GM19328 (cell line): ENCODE measurements around the gene LPIN1.
A peak's percentile ranks its signal among the peaks of the same experiment; 100 is the strongest.

Source experiments
- ATAC-seq: cut with Tn5 transposase; IDR thresholded peaks from one replicate; pipeline ENCODE4 v1.9.1; 2021; ENCODE audit warnings: mild to moderate bottlenecking, moderate library complexity; ENCODE audit not compliant: unreplicated experiment

Gene LPIN1

GRCh38 chr2:11861044-11861443, 114.6 kb downstream of the LPIN1 start:
- ATAC-seq: no peak

DNA sequence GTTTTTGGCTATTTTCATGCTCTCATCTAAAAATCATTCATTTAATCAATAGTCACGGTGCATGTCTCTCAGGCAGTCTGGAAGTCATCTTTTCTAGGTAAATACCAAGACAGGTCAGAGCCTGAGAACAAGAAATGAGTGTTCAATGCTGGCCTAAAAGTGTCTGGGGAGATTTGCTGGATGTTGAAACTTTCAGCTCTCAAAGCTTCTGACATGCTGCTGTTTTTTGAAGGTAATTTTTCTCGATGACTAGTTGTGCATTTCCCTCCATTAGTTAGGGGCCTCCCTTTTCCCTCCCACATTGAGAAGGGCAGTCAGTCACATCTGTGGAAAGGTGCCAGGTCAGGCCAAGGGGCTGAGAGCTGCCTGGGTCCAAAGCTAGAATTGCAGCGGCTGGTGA, 115.6 kb downstream of the LPIN1 start:
- ATAC-seq: no peak

DNA sequence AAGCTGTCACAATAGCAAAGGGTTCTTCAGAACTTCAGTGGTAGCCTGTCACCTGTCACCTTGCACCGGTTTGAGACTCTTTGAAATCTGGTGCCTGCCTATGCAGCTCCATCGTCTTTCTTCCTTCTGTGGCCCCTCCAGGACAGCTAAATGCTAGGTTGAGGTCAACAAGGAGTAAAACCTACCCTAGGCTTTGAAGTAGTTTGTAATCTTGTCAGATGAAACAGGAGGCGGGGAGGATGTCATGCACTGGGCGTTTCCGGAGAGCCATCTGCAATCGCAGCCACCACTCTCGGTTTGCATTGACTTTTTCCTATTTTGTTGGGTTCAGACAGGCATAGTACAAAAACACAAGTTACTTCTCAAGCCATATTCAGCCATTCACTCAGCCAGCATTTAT, 116.7 kb downstream of the LPIN1 start:
- peak; percentile 38 for ATAC-seq

DNA sequence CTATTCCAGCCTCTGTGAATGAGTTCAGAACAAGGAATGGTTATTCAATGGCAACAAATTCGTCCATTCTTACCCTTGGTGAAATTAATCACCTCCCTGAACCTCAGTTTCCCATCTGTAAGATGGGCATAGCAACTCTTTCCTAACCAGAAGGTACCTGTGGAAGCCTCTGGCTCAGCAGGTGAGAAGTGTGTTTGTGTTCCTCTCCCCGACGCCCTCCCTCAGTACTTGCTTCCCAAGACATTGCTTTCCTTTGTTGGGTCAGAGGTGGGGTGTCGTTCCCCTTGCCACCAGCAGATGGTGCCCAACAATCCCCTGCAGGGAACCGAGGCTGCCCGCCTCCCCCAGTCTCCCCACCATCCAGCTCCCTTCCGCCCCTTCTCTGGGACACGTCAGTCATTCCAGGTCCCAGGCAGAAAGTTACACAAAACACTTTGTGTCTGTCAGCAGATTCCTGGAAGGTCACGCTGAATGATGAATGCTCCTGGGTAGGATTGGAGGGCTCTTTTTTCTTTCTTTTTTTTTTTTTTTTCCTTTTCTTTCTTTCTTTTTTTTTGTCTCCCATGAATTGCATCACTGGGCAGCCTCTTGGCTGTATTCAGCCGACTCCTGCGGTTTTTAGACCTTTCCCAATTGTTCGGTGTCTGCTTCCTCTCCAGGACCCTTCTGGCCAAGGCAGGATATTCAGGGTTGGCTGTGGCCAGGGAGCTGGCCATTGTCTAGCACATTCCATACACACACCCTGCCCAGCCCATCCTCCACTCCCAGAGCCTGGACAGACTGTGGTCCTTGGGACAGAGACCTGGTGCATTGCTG, 117.3 kb downstream of the LPIN1 start:
- ATAC-seq: peak; percentile 48

- no peak for ATAC-seq
Measured at GRCh38 chr2:11864724-11865123, 118.3 kb downstream of the LPIN1 start.

- ATAC-seq: no peak
Measured at GRCh38 chr2:11865378-11865777, 118.9 kb downstream of the LPIN1 start.

DNA sequence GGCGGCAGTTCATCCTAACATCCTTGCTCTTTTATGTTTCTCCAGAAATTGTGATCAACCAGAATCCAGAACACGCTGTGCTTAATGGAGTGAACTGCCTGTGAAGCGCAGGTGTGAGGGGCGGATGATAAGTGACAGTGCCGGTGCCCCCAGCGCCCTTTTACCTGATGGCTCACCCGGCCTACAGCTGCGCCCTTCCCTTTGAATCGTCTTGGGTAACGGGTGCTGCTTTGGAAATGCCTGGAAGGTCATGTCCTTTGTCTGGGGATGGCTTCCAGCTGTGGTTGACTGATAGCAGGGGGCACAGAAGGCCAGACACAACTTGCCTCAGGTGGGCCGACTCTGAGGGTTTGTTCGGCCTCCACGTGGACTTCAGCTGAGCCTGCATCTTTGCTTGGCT, 119.4 kb downstream of the LPIN1 start:
- no peak for ATAC-seq

- ATAC-seq: no peak
Measured at GRCh38 chr2:11866358-11867335, 120.2 kb downstream of the LPIN1 start.

DNA sequence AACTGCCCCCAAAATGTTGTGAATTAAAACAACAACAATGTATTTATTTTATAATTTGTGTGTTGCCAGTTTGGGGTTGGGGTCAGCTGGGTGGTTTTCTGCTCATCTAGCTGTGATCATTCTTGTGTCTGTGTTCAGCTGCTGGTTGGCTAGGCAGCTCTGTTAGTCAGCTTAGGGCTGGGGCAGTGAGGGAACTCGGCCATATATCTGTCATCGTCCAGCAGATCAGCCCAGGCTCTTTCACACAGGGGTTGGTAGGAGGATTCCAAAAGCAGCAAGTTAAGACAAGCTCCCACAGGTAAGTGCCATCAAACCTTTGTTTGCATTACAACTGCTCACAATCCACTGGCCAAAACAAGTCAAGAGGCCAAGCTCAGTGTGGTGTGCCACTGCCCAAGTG, 121.5 kb downstream of the LPIN1 start:
- ATAC-seq: no peak

DNA sequence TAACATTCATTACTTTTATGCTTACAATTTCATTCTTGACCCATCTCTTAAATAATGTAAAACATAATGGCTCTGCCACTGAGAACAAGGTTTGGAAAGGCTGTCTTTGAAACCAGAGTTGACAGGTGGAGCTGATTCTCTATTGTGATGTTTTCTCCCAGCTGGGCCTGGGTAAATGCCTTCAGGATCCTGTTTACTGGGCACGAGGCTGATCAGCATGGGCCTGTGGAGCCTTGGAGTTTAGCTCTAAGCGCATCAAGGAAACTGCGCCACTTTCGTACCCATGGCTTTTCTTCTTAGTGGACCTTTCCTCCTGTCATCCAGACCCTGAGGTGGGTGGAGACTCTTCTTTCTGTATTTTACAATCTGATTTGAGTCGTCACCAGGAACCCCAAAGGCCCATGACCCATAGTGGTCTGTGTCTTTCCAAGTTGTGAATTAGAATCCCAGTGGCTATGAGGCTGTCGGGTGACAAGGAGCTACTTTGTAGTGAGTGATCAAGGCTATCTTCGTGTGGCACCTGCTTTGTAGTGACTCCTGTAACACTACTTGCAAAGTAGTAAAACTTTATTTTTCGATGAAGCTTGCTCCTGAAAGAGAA, 123.1 kb downstream of the LPIN1 start:
- no peak for ATAC-seq

DNA sequence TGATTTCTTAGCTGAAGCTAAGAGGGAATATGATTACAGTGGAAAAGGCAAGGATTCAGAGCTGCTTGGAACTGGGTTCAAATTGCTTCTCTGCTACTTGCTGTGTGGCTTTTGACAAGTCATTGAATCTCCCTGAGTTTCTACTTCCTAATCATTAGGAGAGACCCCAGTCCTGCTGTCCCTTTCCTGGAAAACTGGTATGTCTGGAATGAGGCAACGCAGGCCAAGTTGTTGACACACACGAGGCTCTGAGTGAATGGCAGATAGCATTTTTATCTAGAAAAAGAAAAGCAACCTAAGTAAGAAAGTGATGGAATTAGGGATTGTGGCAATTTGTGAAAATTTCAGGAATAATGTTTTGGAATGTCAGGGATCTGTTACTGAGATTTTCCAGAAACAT, 123.6 kb downstream of the LPIN1 start:
- no peak for ATAC-seq

- no peak for ATAC-seq
Measured at GRCh38 chr2:11870584-11870983, 124.2 kb downstream of the LPIN1 start.

GRCh38 chr2:11871421-11871820, 125.0 kb downstream of the LPIN1 start:
- no peak for ATAC-seq

DNA sequence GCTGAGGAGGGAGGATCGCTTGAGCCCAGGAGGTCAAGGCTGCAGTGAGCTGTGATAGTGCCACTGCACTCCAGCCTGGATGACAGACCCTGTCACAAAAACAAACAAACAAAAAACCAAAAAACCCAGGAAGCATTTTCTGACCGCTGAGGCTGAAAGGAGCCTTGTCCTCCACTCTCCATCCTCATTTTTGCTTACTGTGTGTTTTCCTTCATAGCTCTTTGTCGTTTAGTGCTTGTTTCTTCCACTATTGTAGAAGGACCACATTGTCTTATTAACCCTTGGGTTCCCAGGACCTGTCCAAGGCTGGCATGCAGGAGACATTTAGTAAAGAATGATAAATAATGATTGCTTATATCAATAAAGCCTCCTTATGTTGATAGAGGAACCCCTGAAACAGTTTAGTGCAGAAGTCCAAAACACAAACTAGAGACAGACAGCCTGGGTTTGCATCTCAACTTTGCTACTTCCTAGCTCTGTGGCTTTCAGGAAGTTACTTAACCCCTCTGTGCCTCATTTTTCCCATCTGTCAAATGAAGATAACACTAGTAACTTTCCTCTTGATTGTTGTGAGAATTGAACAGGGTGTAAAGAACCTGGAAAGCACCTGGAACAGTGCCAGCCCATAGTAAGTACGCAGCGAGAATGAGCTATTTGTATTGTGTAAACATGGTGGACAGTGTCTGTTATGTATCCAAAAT, 126.0 kb downstream of the LPIN1 start:
- no peak for ATAC-seq

- no peak for ATAC-seq
Measured at GRCh38 chr2:11872948-11873269, 126.5 kb downstream of the LPIN1 start.

DNA sequence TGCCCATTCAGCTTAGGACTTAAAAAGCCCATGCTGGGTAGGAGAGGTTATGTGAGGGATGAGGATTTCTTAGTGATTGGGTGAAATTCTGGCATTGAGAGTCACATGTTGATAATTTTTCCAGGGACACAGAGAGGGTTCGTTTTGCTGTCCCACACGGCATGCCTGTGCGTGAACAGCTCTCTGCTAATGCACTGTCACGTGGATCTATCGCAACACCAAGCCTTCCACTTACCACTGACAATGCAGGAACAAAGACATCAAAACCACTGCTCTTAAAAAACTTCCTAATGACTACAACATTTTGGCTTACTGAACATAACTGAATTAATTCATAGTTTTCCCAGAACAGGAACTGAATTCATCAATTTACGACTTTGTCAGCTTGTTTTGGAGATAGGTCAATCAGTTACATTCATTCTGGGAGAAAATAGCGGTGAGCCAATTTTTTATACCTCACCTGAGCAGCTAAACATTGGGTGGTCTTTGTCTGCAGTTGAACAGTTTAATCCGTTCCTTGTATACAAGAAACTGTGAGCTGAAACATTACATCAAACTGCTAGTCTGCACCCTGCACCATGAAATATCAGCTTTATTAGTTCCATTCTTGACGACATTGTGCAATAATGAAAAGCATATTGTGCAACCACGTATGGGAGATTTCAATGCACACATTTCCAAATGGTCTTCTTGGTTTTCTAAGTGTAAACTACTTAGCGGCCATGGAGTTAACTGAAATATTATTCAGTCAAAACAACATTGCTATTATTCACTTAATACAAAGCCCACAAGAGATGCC, 127.1 kb downstream of the LPIN1 start:
- ATAC-seq: no peak

- ATAC-seq: no peak
Measured at GRCh38 chr2:11874861-11875260, 128.4 kb downstream of the LPIN1 start.

GRCh38 chr2:11875481-11875880, 129.0 kb downstream of the LPIN1 start:
- no peak for ATAC-seq

GRCh38 chr2:11876436-11876835, 130.0 kb downstream of the LPIN1 start:
- ATAC-seq: no peak

DNA sequence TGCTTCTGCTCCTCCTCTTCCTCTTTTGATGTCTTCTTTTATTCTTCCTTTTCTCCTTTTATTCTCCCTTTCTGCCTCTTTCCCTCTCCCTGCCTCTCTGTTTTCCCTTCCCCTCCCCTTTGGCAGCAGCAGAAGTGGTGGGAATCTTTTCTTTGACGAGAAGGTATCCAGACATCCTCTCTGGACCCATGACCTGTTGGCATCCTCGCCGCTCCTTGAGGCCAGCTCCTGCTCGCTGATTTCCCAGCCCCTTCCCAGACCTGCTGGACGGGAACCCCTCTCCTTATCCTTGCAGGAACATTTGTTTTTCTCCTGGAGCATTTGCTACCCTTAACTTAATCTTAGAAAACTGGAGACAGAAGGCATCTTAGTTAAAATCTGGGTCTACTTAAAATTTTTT, 130.5 kb downstream of the LPIN1 start:
- no peak for ATAC-seq
